Fibroblast of pulmonary artery (primary cell): ENCODE data around the gene SCN7A.
"Not testable (repeated sequence)": the region's sequence is repeated elsewhere in the genome, so short reads cannot be mapped to it uniquely, and the experiment has no call there.

Source experiments
- DNase-seq: peaks from one replicate; pipeline ENCODE4 v3.0.0-alpha.2; 2010; ENCODE audit warnings: low read depth
- H3K4me3 ChIP-seq: replicated peaks from 2 replicates; pipeline ENCODE4 v1.5.1; 2011; ENCODE audit warnings: low read depth, mild to moderate bottlenecking, control low read depth, low read length, moderate library complexity
- TF ChIP-seq, protein P1 (sequence below): IDR thresholded peaks from 2 replicates; pipeline ENCODE4 v1.5.1; 2011; ENCODE audit warnings: mild to moderate bottlenecking, control low read depth, low read length, inconsistent platforms; ENCODE audit errors: missing control alignments

SCN7A gene

DNA sequence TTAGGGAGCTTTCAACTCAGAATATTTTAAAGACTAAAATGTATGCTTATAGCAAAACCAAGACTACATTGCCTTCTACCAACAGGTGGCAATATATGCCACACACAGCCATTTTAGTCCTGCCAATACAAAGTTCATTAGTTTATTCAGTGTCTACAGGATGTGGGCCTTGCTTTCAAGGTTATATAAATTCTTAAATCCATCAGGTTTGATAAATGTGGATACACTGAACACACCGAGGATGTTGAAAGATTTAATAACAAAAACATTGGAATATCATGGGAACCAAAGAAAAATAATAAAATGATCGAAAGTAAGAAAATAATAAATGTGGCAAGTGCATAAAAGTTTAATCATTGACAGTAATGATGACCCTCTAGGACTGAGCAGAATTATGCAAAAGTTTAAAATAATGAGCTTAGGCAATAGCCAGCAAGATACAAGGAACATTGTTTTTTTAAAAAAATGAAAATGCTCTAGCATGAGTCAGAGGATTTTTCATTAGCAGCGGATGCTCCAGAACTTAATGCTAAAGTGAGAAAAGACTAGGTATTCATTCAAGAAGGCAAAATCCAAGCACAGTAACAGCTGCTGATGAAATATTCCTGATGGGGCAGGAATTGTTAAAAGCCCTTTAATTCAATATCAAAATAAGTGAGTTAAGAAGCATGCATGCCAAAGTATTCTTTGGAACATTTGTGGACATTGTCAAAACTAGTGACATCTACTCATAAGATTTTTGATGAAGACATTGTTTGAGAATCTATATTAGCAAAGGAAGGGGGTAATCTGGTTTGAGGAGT is 132.5 kb downstream of the SCN7A start:
- DNase-seq, result peak; percentile 60
- TF ChIP-seq, protein P1, sequence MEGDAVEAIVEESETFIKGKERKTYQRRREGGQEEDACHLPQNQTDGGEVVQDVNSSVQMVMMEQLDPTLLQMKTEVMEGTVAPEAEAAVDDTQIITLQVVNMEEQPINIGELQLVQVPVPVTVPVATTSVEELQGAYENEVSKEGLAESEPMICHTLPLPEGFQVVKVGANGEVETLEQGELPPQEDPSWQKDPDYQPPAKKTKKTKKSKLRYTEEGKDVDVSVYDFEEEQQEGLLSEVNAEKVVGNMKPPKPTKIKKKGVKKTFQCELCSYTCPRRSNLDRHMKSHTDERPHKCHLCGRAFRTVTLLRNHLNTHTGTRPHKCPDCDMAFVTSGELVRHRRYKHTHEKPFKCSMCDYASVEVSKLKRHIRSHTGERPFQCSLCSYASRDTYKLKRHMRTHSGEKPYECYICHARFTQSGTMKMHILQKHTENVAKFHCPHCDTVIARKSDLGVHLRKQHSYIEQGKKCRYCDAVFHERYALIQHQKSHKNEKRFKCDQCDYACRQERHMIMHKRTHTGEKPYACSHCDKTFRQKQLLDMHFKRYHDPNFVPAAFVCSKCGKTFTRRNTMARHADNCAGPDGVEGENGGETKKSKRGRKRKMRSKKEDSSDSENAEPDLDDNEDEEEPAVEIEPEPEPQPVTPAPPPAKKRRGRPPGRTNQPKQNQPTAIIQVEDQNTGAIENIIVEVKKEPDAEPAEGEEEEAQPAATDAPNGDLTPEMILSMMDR, result peak; percentile 62
- H3K4me3 ChIP-seq, result no peak overlapping the region

DNA sequence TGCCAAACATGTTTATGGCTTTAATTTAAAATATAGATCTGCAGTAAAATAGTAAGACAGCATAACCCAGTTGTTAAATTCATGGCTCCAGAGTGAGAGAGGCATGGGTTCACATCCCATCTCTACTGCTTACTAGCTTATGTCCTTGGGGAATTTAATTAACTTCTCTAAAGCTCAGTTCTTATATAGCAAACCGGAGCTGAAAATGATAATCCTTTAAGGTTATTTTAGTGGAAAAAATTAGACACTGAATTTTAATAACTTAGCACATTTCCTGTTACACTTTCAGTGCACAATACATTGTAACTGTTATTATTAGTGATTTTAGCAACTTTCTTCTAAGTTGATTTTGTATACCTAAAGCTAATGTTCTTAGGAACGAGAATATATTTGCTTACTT is 133.1 kb downstream of the SCN7A start:
- no peak overlapping the region for H3K4me3 ChIP-seq
- no peak for DNase-seq
- TF ChIP-seq, protein P1, result no peak

DNA sequence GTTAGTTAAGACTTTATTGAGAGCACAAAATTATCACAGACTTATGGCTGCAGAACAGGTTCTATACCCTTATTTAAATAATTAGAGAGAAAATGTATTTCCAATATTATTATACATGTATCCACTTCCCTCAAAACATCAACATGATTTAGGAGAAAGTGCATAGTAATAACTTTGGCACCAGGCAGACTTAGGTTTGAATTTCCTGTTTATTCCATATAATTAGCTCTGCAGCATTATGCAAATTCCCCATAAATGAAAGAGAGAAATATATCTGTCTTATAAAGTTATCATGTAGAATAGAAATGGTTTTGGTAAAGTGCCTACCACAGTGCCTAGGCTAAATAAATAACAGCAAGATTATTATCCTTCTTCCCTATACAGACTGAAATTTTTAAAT is 133.6 kb downstream of the SCN7A start:
- DNase-seq, result no peak
- TF ChIP-seq, protein P1, result no peak
- H3K4me3 ChIP-seq, result no peak overlapping the region

DNA sequence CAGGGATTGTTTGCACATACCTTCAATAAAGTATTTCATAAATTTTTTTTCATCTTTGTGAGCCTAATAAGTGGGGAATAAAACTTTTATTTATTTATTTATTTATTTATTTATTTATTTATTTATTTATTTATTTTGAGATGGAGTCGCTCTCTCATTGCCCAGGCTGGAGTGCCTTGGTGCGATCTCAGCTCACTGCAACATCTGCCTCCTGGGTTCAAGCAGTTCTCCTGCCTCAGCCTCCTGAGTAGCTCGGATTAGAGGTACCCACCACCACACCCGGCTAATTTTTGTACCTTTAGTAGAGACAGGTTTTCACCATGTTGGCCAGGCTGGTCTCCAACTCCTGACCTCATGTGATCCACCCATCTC is 136.1 kb downstream of the SCN7A start:
- not testable (repeated sequence) for H3K4me3 ChIP-seq, DNase-seq

DNA sequence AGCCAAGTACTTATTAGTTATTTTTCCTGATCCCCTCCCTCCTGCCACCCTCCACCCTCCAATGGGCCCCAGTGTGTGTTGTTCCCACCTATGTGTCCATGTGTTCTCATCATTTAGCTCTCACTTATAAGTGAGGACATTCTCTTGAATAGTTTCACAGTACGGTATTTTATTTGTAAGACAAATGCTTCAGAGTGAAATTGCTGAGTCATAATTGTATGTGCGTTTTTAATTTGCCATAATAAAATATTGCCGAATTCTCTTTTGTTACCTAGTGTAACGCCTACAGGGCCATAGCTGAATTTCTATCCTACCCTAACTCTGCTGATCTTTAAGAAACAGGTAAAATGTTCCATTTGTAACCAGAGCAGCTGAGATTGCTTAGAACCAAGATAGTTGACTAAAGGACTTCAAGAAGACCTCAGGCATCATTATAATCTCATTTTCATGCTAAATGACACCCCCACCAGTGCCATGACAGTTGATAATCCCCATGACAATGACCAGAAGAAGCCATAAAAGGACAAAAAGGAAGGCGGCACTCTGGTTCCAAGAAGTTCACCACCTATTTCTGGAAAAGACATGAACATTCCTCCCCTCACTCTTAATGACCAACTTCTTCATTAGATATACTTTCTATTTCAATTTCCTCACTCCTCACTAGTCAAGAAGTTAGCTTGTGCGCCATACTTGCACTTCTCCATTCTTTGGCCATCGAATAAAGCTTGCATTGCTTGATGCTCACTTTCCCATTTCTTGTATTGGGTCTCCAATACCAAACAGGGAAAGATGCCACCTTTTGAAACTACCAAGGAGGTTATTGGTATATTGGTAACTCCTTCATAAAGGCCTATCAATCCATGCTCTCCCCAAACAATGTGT is 136.7 kb downstream of the SCN7A start:
- DNase-seq, result no peak
- H3K4me3 ChIP-seq, result no peak overlapping the region
- TF ChIP-seq, protein P1, result no peak
